Right ventricle myocardium inferior (tissue), 1 donor: ENCODE data around the gene HDAC9. TPM values are rescaled to one million over a fixed set of nuclear protein-coding genes. Genes with fewer than 3 reads are reported as not detected.

Source experiments
- ATAC-seq: fragments of 200-7000 bp; cut with Tn5 transposase; one replicate; pipeline ENCODE4 v1.9.1; 2020; ENCODE audit warnings: mild to moderate bottlenecking, moderate library complexity
- DNase-seq: peaks from one replicate; pipeline ENCODE4 v3.0.0; 2021; ENCODE audit errors: missing footprints
- intact Hi-C: fragments of 100-400 bp; cut with DNase I; formaldehyde crosslinking; loops from one replicate; pipeline ENCODE4 v1.11.0; 2022
- total RNA-seq: library from RNA; stranded (reverse); fragmentation: NEBNext Ultra II Directional; extraction: Animal tissue kit (Norgen Biotek cat#: 25700); gene quantifications from one replicate; pipeline ENCODE4 v1.2.1, GENCODE V29; 2021
- donor health status: DM: no; HTN: yes; CAD: no; lungs with severe emphysema.

The HDAC9 gene
- total RNA-seq, 1 donor from 2014 or later, result 25.3 TPM

GRCh38 chr7:18780938-18781337 is 285.4 kb downstream of the HDAC9 start:
- intact Hi-C loops, result no loop called here
- DNase-seq (no peak), ATAC-seq (no peak)

DNA sequence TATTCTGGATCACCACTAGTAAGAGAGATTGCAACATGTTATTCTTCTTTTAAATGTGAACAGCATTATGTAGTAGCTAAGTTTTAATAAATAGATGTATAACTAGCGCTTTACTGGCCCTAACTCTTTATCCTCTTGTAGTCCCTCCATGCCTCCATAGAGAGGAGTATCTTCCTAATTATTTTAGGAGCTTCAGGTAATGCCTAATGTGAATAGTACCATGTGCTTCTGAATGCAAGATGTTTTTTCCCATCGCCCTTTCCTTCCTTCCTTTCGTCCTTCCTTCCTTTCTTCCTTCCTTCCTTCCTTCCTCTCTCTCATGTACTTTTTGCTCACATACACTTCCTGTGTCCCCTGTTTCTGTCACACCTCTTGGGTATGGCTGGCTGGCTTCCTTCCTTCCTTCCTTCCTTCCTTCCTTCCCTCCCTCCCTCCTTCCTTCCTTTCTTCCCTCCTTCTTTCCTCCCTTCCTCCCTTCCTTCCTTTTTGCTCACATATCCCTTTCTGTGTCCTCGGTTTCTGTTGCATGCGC is 290.7 kb downstream of the HDAC9 start:
- intact Hi-C loops, result no loop called here
- DNase-seq (no peak), ATAC-seq (no peak)

DNA sequence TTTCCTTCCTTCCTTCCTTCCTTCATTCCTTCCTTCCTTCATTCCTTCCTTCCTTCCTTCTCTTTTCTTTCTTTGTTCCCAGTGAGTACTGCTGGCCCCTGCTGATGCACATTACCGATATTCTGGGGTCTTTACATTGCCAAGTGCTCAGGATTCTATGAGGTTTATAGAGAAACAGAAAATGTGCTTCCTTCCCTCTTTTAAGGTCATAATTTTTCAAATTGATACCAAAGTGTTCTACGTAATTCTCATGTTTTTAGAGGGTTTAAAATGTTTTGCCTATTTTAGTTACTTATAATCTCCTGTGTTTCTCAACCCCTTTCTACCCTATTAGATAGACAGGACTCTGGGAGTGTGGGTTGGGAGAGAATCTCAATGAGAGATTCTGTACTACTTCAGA is 291.2 kb downstream of the HDAC9 start:
- DNase-seq (no peak), ATAC-seq (no peak)
- intact Hi-C loops, result no loop called here

DNA sequence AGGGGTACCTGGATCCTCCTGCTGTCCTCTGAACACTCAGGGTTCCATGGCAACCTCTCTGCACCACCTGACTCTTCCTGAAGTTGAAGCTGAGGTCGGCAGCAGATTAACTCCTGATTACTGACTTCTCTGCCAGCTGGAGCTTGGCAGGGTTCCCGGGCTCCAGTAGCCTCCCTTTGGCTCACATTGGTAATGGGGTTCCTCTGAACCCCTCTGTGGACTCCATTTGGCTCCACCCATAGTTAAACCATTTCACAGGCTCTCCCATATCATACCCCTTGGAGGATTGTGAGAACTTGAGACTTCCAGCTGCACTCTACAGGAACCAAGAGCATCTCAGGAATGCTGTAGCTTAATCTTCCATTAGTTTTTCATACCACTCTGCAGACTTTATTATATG is 292.5 kb downstream of the HDAC9 start:
- DNase-seq, result no peak
- intact Hi-C loops, result no loop called here

GRCh38 chr7:18792871-18793595 is 297.5 kb downstream of the HDAC9 start:
- ATAC-seq, result no peak
- intact Hi-C loops, result no loop called here
- DNase-seq, result no peak

More for the DNA sequence above, 292.5 kb downstream of the HDAC9 start:
- ATAC-seq, result no peak

GRCh38 chr7:18796216-18796615 is 300.7 kb downstream of the HDAC9 start:
- no peak for DNase-seq
- no peak for ATAC-seq
- intact Hi-C loops, result no loop called here

DNA sequence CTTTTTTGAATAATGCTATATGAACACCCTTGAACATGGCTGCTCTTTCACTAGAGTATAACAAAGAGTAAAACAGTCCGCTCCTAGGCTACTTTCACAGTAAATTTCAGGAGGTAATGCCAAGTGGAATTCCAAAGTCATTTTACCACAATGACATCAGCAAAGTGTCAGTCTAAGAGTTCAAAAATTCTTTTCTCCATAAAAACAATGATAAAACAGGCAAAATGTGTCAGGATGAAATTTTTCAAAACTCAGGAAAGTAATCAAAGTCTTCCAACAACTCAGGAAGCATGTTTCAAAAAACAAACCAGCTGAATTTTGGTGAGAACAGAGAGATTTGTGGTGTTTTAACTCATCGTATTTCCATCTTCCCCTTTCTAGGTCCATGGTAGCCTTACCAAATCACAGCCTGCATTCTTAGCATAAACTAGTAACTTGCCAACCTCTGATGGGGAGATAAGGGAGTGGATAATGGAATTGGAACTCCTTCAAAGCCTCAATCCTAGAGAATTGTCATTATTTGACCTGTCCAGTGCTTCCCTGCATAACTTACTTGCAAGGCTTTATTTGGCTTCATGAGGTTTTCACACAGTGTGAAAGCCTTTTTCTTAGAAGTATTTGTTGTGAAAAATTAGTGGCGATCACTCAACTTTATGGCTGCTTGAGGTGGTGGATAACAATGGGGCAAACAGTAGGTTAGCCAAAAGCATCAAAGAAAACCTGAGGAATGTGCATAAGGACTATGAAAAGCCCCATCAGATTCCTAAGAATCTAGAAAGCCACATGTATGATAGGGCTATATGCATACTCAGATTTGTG is 302.7 kb downstream of the HDAC9 start:
- intact Hi-C loops, result no loop called here
- DNase-seq, result no peak
- no peak for ATAC-seq

- ATAC-seq, result no peak
- intact Hi-C loops, result no loop called here
- DNase-seq, result no peak
Measured at GRCh38 chr7:18799899-18800298, 304.4 kb downstream of the HDAC9 start.

DNA sequence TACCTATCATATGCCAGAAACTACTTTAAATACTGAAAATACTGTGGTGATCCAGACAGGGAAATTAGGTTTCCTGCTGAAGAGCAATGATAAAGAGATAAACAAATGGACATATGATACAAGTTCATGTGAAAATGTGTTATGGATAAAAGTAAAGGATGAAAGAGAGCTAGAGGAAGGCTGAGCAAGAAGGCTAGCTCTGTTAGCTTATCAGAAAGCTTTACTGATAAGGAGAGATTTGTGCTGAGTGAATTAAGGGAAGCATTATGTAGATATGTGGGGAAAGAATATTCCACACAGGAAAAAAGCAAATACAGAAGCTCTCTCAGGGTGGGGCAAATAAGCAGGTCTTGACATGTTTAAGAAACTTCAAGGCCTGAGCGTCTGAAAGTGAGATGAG is 308.4 kb downstream of the HDAC9 start:
- intact Hi-C loops, result no loop called here
- ATAC-seq (no peak), DNase-seq (no peak)

DNA sequence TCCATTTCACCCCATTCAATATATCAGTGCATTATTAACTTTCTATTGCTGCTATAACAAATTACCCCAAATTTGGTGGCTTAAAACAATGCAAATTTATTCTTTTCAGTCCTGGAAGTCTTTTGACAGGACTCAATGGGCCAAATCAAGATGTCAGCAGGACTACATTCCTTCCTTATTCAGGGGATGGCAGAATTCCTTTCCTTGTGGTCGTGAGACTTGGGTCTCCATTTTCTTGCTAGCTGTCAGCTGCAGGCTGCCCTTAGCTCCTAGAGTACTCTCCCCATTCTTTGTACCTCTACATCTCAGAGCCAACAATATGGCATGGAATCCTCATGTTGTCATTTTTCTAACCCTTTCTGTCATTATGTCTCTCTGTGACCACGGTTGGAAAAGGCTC is 310.6 kb downstream of the HDAC9 start:
- DNase-seq (no peak), ATAC-seq (no peak)
- intact Hi-C loops, result no loop called here

GRCh38 chr7:18808026-18808425 is 312.5 kb downstream of the HDAC9 start:
- intact Hi-C loops, result no loop called here
- no peak for ATAC-seq
- DNase-seq, result no peak

DNA sequence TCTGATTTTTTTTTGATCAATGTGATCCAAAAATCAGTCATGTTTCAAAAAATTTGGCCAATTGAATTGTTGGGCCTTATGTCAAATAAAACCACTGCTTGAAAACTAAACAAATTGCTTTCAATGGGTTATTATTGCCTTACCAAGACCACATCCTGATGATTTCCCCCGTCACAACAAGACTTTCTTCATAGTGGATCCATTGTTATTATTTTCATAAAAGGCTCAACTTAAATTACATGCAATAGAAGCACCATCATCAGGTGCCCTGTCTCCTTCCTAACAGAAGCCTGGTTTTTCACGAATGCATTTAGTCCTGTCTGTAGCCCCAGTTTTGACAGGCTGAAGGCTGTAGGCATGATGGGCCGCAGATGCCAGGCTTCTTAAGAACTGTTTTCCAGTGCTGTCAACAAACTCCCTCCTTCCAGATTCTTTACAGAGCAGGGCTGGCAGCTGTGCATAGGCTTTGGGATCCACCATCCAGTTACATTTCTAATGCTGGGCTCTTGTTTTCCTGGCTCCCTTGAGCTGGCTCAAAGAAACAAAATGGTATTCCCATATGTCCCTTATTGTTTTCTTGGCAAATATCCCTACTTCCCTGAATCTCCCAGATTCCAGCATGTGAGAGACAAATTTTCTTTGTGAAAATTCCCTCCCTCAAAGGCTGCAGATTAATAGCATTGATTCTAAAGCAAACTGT is 319.9 kb downstream of the HDAC9 start:
- ATAC-seq (no peak), DNase-seq (no peak)
- intact Hi-C loops, result no loop called here

GRCh38 chr7:18820981-18821380 is 325.4 kb downstream of the HDAC9 start:
- intact Hi-C loops, result no loop called here
- DNase-seq (no peak), ATAC-seq (no peak)

DNA sequence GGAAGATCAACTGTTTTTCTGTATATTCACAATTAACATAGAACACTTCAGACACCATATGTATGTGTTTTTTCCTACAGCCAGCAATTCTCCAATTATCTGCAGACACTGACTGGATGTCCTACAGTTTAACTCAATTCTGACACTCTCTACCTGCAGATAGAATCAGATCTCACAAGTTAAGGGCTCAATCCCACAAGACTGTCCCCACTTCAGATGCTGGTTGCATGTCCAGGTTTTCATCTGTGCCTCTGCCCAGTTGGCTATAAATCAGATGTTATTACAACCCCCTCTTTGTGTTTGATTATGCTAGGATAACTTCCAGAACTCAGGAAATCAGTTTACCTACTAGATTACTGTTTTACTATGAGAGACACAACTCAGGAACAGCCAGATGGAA is 326.0 kb downstream of the HDAC9 start:
- DNase-seq, result no peak
- intact Hi-C loops, result no loop called here
- ATAC-seq, result no peak

GRCh38 chr7:18824157-18824556 is 328.6 kb downstream of the HDAC9 start:
- ATAC-seq (no peak), DNase-seq (no peak)
- intact Hi-C loops, result no loop called here

- no peak for ATAC-seq
- intact Hi-C loops, result no loop called here
Measured at GRCh38 chr7:18828260-18828993, 332.9 kb downstream of the HDAC9 start.

GRCh38 chr7:18828994-18829857 is 333.7 kb downstream of the HDAC9 start:
- ATAC-seq (no peak), DNase-seq (no peak)
- intact Hi-C loops, result no loop called here

More at GRCh38 chr7:18828260-18828993, 332.9 kb downstream of the HDAC9 start:
- DNase-seq, result no peak

- intact Hi-C loops, result no loop called here
- no peak for ATAC-seq
- DNase-seq, result no peak
Measured at GRCh38 chr7:18829858-18830285, 334.3 kb downstream of the HDAC9 start.
